LNCAP (cell line): ENCODE measurements around the gene TNIP1.

Source experiments
- CTCF ChIP-seq: fragments of 450-650 bp; IDR thresholded peaks from 2 replicates; pipeline ENCODE4 v1.5.1; 2017; ENCODE audit warnings: mild to moderate bottlenecking

TNIP1 gene

GRCh38 chr5:151033217-151033934, 47.5 kb downstream of the TNIP1 start:
- TF ChIP-seq CTCF, result no peak

- TF ChIP-seq CTCF, result no peak
Measured at GRCh38 chr5:151031554-151031953, 49.3 kb downstream of the TNIP1 start.

GRCh38 chr5:151030379-151030778, 50.5 kb downstream of the TNIP1 start:
- no peak for TF ChIP-seq CTCF

GRCh38 chr5:151030056-151030336, 50.8 kb downstream of the TNIP1 start:
- no peak for TF ChIP-seq CTCF

GRCh38 chr5:151029179-151030055, 51.4 kb downstream of the TNIP1 start:
- TF ChIP-seq CTCF, result no peak

- no peak for TF ChIP-seq CTCF
Measured at GRCh38 chr5:151028717-151029116, 52.1 kb downstream of the TNIP1 start.

- no peak for TF ChIP-seq CTCF
Measured at GRCh38 chr5:151027961-151028479, 52.8 kb downstream of the TNIP1 start.
